DMS53 treated with DMSO at 0.1 percent for 48 hours (cell line): ENCODE results near the gene NPFF.
"Not testable (repeated sequence)": the region's sequence is repeated elsewhere in the genome, so short reads cannot be mapped to it uniquely, and the experiment has no call there.

Source experiments
- DNase-seq: peaks from one replicate; lab custom pipeline; 2025; ENCODE audit not compliant: unreplicated experiment; lab: John Stamatoyannopoulos, UW

NPFF gene

GRCh38 chr12:53496752-53497032 is 10.6 kb downstream of the NPFF start:
- no peak for DNase-seq

GRCh38 chr12:53495903-53496751 is 11.2 kb downstream of the NPFF start:
- peak; percentile 7 for DNase-seq

GRCh38 chr12:53493610-53494391 is 13.5 kb downstream of the NPFF start:
- no peak for DNase-seq

DNA sequence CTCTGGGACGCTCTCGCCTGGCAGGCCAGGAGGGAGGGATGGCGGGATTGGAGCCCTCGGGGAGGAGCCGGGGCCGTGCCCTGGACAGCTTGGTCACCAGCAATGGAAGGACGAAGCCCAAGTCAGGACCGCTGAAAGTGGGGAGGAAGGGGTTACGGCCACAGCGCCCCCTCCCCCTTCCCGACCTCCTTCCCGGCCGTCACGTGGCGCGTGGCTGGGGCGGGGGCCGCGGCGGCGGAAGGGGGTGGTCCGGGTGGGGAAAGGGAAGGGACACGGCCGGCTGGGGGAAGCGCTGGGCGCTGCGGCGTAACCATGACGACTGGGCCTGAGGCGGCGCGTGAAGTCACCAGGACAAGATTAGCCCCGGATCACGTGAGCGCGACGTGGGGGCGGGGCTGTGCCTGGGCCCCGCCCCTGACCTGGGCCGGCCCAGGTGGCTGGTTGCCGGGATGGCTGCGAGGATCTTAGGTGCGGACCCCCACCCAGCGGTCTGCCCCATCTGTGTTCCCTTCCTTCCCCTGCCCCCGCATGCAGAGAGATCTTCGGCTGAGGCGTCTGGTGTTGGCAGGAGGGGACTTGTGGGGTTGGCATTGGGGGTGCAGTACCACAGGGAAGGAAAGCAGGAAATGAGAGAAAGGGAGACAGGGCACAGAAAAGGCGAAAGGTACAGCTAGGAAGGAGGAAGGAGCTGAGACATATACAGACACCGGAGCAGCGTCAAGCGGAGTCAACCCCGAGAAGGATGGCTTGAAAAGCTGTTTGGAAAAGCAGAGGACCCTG is 14.3 kb downstream of the NPFF start:
- peak; percentile 74 for DNase-seq

DNA sequence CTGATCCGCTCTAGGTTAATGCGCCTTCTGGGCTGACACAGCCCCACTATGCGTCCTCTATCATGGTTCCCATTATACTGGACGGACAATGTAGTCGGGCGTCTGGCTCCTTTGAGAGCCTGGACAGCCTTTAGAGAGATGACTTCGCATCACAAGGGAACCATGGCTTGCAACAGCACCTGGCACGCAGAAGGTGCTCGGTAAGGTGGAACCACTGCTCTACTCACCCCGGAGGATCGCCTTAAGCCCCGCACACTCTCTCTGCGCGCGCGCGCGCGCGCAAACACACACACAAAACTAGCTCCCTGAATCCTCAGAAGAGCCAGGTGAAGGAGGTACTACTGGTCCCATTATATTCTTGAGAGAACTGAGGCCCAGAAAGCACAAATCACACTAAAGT is 15.1 kb downstream of the NPFF start:
- DNase-seq, result peak; percentile 37

DNA sequence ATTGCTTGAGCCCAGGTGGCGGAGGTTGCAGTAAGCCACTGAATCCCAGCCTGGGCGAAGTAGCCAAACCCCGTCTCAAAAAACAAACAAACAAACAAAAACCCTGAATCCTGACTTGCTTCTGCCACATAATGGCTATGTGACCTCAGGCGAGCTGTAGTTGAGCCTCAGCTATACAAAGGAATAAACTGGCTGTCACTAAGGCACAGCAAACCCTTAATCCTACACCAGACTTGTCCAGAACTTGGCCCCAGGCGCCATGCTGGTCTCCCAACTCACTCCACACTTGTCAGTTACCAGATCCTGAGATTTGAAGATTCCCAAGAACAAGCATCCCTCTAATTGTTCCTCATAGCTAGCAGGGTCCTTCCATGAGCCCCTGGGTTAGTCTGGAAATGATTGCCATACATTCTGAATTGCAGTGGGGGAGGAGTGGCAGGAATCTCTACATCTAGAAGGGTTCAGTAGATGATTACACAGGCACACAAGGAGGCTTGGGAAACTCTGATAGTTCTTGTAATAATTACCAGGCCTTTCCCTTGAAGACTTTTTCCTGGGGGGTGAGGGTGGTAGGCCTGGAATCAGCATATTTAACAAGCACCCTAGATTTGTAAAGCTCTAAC is 17.9 kb downstream of the NPFF start:
- no peak for DNase-seq

GRCh38 chr12:53486736-53487487 is 20.4 kb downstream of the NPFF start:
- DNase-seq, result no peak

DNA sequence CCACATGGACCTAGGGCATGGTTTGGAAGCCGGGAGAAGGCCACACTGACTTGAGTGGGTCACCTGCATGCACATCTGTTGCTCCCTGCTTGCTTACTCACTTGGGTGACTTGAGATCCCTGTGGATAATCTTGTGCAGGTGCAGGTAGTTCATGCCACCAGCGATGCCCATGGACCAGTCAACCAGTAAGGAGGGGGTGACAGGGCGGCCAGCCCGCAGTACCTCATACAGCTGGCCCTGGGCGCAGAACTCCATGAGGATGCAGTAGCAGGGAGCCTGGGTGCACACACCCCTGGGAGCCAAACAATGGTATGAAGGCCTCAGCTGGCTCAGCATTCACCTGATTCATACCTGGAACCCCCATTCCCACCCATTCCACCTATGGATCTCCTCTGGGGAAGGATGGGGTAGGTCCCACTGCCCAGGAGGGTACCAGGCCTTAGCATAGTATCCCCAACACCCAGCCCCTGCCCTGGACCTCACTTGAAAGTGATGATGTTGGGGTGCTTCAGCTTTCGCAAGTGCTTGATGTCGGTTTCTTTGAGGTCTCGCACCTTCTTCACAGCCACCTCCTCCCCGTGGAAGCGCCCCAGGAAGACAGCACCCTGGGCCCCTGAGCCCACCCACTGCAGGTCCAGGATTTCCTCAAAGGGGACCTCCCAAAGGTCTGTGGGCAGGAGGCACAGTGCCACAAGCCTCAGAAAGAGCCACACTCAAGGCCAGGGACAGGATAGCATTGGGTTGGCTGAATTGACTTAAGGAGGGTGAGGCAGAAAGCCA is 21.1 kb downstream of the NPFF start:
- DNase-seq, result no peak

DNA sequence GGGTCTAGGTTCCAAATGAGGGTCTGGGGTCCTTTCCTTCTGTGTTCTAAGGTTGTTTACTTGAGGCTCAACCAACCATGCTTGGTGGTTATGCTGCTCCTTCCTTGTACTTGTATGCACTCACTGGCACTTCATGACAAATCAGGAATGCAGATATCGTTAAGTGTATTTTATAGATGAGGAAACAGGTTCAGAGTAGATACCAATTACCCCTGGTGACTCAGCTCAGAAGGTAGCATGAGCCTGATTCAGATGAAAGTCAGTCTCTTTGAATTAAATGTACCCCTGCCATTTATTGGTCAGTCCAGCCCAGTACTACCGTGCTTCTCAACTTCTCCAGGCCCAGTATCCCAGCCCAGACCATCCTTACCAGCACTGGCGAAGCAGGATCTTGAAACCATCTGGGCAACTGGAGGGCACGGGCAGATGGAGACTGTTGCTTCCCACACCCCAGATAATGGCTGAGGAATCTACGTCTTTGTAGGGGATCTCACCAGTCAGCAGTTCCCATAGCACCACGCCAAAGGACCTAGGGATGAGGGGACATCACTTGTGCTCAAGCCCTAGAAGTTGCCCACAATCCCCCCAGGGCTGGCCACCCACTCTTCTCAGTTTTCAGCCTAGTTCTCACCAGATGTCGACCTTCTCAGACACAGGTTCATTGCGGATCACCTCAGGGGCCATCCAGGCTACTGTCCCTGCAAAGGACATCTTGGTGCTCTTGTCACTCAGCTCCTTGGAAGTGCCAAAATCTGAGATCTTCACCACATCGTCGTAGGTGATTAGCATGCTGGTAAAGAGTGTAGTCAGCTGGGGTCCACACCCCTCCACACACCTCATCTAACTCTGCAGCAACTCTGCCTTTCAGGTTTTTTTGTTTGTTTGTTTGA is 22.4 kb downstream of the NPFF start:
- no peak for DNase-seq

DNA sequence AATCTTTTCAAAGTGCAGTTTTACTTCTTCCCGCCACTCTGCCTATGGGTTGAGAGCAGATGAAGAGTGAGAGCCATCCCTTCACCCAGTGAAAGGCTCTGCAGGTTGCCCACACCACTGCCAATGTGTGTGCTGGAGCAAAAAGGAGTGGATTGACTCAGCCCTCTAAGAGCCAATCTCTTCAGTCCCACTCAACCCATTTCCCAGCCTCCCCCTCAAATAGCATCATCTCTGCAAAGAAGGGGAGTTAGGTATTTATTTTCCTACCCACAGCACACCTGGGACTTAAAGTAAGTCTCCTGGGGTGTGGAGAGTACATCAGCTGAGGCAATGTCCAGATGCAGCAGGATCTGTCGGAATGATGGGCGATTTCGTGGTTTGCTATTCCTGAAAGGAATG is 23.3 kb downstream of the NPFF start:
- no peak for DNase-seq

GRCh38 chr12:53483225-53483978 is 23.9 kb downstream of the NPFF start:
- DNase-seq, result no peak

GRCh38 chr12:53482626-53483168 is 24.6 kb downstream of the NPFF start:
- DNase-seq, result no peak

- DNase-seq, result no peak
Measured at GRCh38 chr12:53481939-53482586, 25.2 kb downstream of the NPFF start.

DNA sequence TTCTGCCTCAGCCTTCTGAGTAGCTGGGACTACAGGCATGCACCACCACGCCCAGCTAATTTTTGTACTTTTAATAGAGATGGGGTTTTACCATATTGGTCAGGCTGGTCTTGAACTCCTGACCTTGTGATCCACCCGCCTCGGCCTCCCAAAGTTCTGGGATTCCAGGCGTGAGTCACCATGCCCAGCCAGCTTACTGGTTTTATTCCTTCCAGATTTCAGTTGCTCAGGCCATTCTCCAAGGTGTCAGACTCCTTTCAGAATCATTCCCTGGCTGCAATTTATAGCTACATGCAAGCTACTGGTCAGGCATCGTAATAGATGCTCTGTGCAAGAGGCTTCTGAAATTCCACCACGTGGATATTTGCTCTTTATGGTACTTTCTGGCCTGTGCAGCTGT is 25.8 kb downstream of the NPFF start:
- DNase-seq, result not testable (repeated sequence)

DNA sequence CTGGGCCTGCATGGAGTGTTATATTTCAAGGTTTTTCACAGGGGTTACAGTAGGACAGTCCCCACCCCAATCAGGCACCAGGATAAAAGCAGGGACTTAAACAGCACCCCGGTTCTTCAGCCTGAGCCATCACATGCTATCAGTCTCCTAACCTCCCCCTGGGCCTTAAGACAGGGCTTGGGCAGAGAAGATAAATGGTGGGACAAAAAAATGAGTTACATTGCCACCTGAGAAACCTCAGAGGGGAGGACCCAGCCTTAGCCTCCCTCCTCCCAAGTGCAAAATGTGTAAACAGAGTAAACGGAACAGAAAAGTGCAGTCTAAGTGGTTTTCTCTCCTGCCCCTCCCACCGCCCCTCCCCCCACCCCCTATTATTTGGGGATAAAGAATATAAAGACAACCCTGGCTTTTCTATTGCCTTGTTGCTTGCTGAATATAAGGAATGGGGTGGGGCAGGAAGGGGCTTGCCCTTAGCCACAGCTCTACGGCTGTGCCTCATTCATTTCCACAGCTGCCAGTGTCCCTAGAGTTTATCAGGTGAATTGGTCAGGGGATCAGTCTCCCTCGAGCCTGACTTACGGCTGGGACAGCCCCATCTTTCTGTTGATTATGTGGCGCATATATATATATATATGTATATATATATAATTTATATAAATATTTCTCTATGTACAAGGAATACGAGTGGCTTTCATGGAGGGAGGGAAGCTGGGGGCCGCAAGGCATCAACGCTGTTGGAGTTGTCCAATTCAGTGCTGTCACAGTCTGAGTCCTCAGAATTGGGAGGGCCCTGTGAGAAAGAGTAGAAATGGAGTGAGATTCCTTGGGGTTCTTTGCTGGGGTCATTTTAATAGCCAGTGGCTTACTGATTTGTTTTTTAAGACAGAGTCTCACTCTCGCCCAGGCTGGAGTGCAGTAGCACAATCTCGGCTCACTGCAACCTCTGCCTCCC is 26.5 kb downstream of the NPFF start:
- no peak for DNase-seq

DNA sequence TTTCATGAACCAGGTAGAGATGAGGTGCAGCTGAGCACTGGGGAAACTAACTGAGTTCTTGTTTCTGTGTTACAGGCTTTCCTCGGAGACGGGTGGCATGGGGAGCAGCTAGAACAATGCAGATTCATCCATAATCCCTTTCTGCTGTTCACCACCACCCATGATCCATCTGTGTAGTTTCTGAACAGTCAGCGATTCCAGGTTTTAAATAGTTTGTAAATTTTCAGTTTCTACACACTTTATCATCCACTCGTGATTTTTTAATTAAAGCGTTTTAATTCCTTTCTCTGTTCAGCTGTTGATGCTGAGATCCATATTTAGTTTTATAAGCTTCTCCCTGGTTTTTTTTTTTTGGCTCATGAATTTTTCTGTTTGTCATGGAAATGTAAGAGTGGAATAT is 28.0 kb downstream of the NPFF start:
- DNase-seq, result no peak
